Small intestine (tissue), 7 donors: ENCODE results near the gene TJP3. TPM values are rescaled to one million over a fixed set of nuclear protein-coding genes. Genes with fewer than 3 reads are reported as not detected.

ENCODE experiments used
- DNase-seq, 2 donors: peaks; one replicate each; pipeline versions ENCODE4 v3.0.0 to v3.0.0-alpha.2; 2013
- FAIRE-seq: peaks from 2 replicates; lab custom pipeline; 2012; peaks lifted over from hg19 to GRCh38; lab: Jason Lieb, UNC
- H3K27ac ChIP-seq, 3 donors: one replicate each; pipeline ENCODE4 v1.5.1; 2013; ENCODE audit warnings: low read length in 2 of 3, mild to moderate bottlenecking in 2 of 3, control low read depth in 1 of 3, inconsistent platforms in 1 of 3, low read depth in 1 of 3, moderate library complexity in 1 of 3
- H3K27me3 ChIP-seq, 3 donors: one replicate each; pipeline ENCODE4 v1.6.1; 2013; ENCODE audit warnings: low read length in 3 of 3, inconsistent platforms in 1 of 3; ENCODE audit not compliant: control insufficient read depth in 3 of 3, insufficient read depth in 3 of 3
- H3K36me3 ChIP-seq, 3 donors: one replicate each; pipeline ENCODE4 v1.6.1; 2013; ENCODE audit warnings: low read length in 3 of 3, inconsistent platforms in 1 of 3, low read depth in 1 of 3, mild to moderate bottlenecking in 1 of 3, moderate library complexity in 1 of 3; ENCODE audit not compliant: control insufficient read depth in 3 of 3, insufficient read depth in 2 of 3
- H3K4me1 ChIP-seq, 3 donors: one replicate each; pipeline ENCODE4 v1.6.1; 2013; ENCODE audit warnings: low read length in 2 of 3, inconsistent platforms in 1 of 3, low read depth in 1 of 3, mild to moderate bottlenecking in 1 of 3, moderate library complexity in 1 of 3; ENCODE audit not compliant: control insufficient read depth in 3 of 3, insufficient read depth in 2 of 3
- H3K4me3 ChIP-seq, 3 donors: one replicate each; pipeline ENCODE4 v1.5.1; 2013; ENCODE audit warnings: low read length in 3 of 3, control low read depth in 1 of 3, inconsistent platforms in 1 of 3, low read depth in 1 of 3, mild to moderate bottlenecking in 1 of 3, moderate library complexity in 1 of 3
- H3K9me3 ChIP-seq, 2 donors: one replicate each; pipeline ENCODE4 v1.6.1; 2013; ENCODE audit warnings: low read depth in 1 of 2, low read length in 1 of 2; ENCODE audit not compliant: control insufficient read depth in 2 of 2, insufficient read depth in 1 of 2
- WGBS, 3 donors: extraction: QIAGEN DNeasy Blood & Tissue Kit; methylation state at CpG; one replicate each; pipeline ENCODE4 v1.1.7; 2013; 5-methylcytosine and 5-hydroxymethylcytosine counted together
- polyA plus RNA-seq, 4 donors: library from polyadenylated mRNA; stranded (reverse) in 3 of 4; unstranded in 1 of 4; fragments of 200-250 nt in 3 of 4; fragments of 120-200 nt in 1 of 4; gene quantifications; one replicate each; pipeline versions ENCODE4 v1.2.1 to v1.2.3, GENCODE V29; 2013
- donor health status: healthy with polysubstance abuse.
- donor health status: control.
- donor health status: control.
- donor health status: Bipolar disorder and iron deficiency.
- donor health status: healthy.

The TJP3 gene
- polyA plus RNA-seq, 4 donors = 74.5 to 385 (median 188) TPM

DNA sequence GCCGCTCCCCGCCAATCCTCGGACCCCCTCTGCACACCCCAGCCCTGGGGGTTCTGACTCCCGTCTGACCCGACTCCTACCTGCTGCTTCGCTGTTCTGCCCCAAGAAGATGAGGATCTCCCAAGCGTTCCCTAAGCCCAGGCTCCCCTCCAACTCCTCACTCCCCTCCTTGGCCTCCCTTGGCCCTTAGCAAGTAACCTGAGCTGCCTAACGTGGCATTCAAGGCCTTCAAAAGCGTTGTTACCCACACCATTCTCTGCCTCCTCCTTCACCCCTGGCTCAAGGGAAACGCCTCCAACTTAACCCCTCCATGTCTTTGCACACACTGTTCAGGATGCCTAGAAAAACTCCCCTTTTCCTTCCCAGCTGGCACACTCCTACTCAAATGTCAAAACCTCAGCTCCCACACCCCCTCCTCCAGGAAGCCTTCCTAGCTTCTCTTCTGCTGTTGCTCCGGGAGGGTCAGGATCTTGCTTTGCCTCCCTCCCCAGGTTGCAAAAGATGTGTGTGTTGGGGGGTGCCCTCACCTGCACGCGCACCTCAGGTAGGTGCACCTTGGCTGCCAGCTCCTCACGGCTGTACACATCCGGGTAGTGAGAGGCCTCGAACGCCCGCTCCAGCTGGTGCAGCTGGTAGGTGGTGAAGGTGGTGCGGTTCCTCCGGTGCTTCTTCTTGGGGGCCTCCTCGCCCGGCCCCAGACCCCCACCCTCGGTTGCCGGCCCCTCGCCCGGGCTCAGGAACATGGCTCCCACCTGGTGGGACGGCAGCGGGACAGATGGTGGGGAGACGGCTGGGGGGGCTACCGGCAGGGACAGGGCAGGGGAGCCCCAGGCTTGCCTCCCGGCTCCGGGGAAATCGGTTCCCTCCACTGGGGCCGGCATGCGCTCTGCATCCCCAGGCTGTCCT is 63.1 kb downstream of the TJP3 start:
- Histone ChIP-seq H3K27ac (no peak overlapping the region), H3K27me3 (no peaks in the 10 kb centered on the region), H3K4me3 (no peak overlapping the region), H3K36me3 (peaks cover 0 to 33% (median 8%) of the 10 kb centered on the region in 3 donors), H3K9me3 (no peaks in the 10 kb centered on the region), H3K4me1 (peaks cover 0 to 13% (median 0%) of the 10 kb centered on the region in 3 donors)
- DNase-seq = no peak
- FAIRE-seq = no peak
- 82 to 85% (median 82%) methylated on average over 25 to 35 of the region's 35 CpGs for WGBS, 3 donors

DNA sequence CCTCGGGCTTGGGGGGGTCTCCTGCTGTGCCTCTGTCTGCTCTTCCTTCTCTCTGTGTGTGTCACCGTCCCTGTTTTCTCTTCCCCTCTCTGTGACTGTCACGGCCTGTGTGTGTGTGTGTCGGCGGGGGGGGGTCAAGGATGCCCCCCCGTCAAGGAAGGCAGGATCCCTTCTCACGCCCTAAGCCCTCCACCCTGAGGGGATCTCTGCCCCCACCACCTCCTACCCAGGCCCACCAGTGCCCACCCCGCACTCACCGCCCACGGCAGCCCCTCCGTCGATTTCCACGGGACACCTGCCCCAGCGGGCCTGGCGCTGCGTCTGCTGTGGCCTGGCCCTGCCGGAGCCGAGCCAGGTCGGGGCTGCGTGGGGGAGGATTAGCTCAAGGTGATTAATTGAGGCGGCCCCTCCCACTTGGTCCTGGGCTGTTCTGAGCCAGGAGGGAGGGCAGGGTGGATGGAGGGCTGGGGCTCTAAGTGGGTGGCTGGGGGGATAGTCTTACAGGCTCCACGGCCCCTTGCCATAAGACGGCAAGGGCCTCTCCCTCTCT is 63.8 kb downstream of the TJP3 start, which contains the start of gene RAX2:
TSS of gene RAX2 (minus strand) at position 323 of the 550 bp plus-strand sequence. CDS start 486 bp downstream, outside the sequence.
- Histone ChIP-seq H3K27ac (no peak within 1 kb of the TSS), H3K4me1 (peaks cover 0 to 13% (median 0%) of the 10 kb centered on the region in 3 donors), H3K27me3 (no peaks in the 10 kb centered on the region), H3K9me3 (no peaks in the 10 kb centered on the region), H3K4me3 (no peak within 1 kb of the TSS), H3K36me3 (peaks cover 0 to 25% (median 7%) of the 10 kb centered on the region in 3 donors)
- 31 to 53% (median 48%) methylated on average over 19 to 23 of the region's 23 CpGs for WGBS, 3 donors
- FAIRE-seq = no peak
- DNase-seq = no peak

DNA sequence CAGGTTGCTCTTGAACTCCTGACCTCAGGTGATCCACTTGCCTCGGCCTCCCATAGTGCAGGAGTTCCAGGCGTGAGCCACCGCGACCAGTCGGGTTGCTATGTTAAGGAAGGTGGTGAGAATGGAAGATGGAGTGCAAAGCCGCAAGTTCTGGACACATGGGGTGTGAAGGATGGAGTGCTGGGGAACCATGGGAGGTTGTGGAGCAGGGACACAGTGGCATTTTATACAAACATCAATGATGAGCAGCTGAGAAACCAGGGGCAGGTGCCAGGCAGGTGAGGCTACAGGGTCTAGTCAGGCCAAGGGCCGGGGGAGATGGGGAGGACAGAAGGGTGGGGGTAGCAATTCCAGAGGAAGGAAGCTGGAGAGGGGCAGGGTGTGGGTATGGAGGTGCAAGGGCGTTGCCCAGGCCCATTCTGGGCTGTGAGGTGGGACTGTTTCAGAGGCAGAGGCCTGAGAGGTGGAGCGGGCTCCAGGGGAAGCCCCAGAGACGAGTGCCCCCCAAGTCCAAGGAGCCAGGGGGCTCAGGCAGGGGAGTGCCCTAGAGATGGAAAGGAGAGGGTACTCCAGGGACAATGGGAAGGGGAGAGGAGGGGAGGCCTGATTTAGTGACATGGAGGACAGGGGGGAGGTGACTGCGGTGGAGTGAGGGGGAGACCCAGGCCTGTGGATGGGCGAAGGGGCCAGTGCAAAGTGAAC is 65.8 kb downstream of the TJP3 start:
- Histone ChIP-seq H3K27ac (no peak overlapping the region), H3K9me3 (no peaks in the 10 kb centered on the region), H3K4me3 (no peak overlapping the region), H3K4me1 (no peaks in the 10 kb centered on the region), H3K27me3 (no peaks in the 10 kb centered on the region), H3K36me3 (peaks cover 0 to 5% (median 0%) of the 10 kb centered on the region in 3 donors)
- WGBS, 3 donors = 76 to 85% (median 82%) methylated on average over 11 to 12 of the region's 12 CpGs
- no peak for DNase-seq
- FAIRE-seq = no peak

DNA sequence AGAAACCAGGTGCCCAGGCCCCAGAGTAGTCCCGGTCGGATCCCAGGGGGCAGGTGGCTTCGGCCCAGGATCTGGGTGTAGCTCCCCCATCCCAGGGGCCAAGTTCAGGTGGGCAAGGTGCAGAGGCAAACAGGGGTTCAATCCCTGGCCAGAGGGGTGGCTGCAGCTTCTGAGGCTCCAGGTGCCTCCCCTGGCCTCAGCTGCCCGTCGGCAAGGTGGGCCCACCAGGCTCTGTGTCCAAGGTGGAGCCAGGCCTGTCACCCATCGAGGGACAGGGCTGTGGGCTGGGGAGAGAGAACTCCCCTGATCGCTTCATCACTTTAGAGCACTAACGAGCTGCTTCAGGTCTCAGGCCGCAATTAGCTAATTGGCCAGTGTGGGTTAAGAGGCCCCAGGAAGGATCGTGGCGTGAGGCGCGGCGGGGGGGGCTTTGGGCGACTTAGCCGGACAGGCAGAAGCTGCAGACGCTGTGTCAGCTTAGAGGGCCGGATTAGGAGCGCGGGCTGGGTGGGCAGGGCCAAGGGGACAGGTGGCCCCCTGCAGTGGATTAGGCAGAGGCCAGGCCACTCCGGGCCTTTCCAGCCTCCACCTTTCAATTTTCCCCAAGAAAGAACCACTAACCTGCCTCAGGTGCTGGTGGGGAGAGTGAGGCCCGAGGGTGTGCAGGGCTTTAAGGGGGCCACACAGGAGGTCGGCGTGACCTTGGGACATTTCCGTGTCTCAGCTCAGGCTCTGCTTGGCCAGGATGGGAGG is 66.6 kb downstream of the TJP3 start:
- no peak for FAIRE-seq
- 65 to 72% (median 71%) methylated on average over 24 to 25 of the region's 25 CpGs for WGBS, 3 donors
- H3K27ac ChIP-seq = no peak overlapping the region
- peaks cover 0 to 2% (median 0%) of the 10 kb centered on the region in 3 donors for H3K36me3 ChIP-seq
- no peaks in the 10 kb centered on the region for H3K4me1 ChIP-seq
- H3K4me3 ChIP-seq = no peak overlapping the region
- no peaks in the 10 kb centered on the region for H3K27me3 ChIP-seq
- H3K9me3 ChIP-seq = no peaks in the 10 kb centered on the region
- no peak for DNase-seq

DNA sequence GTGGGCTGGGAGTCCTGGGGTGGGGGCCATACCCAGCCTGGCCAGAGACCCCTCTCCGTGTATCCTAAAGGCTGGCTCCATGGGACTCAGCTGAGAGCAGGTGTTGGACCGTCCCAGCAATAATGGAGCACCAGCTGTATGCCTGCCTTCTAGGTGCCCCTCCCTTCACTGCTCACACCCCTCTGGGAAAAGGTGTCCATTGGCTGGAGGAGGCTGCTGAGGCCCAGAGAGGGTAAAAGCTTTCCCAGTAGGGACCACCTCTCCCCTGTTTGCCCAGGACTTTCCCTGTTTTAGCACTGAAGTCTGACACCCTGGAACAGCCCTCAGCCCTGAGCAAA is 67.2 kb downstream of the TJP3 start:
- 72 to 79% (median 75%) methylated on average over 2 of the region's 2 CpGs for whole genome bisulfite sequencing, 3 donors
- Histone ChIP-seq H3K4me1 (no peaks in the 10 kb centered on the region), H3K9me3 (no peaks in the 10 kb centered on the region), H3K36me3 (no peaks in the 10 kb centered on the region), H3K4me3 (no peak overlapping the region), H3K27me3 (no peaks in the 10 kb centered on the region), H3K27ac (no peak overlapping the region)
- DNase-seq (no peak), FAIRE-seq (no peak)

DNA sequence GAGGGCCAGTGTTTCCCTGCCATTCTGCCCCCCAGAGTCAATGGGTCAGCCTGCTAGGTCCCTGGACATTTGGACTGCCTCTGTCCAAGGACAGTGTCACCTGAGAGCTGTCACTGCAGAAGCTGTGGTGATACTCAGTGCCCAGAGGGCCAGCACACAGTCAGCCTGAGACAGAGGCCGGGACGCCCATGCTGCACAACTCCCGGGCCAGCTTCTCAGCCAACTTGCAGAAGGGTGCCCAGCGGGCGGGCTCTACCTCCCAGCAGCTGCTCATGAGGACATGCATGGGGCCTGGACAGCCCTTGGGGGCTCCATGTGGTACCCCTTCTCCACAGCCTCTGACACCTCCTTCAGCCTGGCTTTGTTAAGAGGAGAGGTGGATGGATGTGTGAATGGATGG is 67.6 kb downstream of the TJP3 start:
- no peak for FAIRE-seq
- 83 to 91% (median 90%) methylated on average over 5 of the region's 5 CpGs for WGBS, 3 donors

DNA sequence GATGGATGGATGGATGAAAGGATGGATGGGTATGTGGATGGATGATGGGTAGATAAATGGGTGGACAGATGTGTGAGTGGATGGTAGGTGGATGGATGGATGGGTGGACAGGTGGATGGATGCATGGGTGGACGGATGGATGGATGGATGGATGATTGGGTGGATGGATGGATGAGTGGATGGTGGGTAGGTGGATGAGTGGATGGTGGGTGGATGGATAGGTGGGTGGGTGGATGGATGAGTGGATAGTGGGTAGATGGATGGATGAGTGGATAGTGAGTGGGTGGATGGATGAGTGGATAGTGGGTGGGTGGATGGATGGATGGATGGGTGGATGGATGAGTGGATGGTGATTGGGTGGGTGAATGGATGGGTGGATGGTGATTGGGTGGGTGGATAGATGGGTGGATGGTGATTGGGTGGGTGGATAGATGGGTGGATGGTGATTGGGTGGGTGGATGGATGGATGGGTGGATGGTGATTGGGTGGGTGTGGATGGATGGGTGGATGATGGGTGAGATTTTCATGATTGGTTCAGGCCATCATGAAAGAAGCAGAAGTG is 68.4 kb downstream of the TJP3 start:
- Histone ChIP-seq H3K27me3 (no peaks in the 10 kb centered on the region), H3K36me3 (no peaks in the 10 kb centered on the region), H3K9me3 (peaks cover 0 to 10% of the 10 kb centered on the region in 2 donors), H3K27ac (no peak overlapping the region), H3K4me1 (no peaks in the 10 kb centered on the region), H3K4me3 (no peak overlapping the region)
- WGBS, 3 donors = 81 to 100% (median 94%) methylated on average over 1 of the region's 1 CpG
- FAIRE-seq = no peak
- no peak for DNase-seq

More for the DNA sequence above, 67.6 kb downstream of the TJP3 start:
- H3K9me3 ChIP-seq = peaks cover 0 to 3% of the 10 kb centered on the region in 2 donors
- H3K4me3 ChIP-seq = no peak overlapping the region
- no peaks in the 10 kb centered on the region for H3K36me3 ChIP-seq
- no peak for DNase-seq
- no peak overlapping the region for H3K27ac ChIP-seq
- H3K27me3 ChIP-seq = no peaks in the 10 kb centered on the region
- H3K4me1 ChIP-seq = no peaks in the 10 kb centered on the region
